ENCODE measurements around the gene RPS6KA3. TPM values are rescaled to one million over a fixed set of nuclear protein-coding genes. Genes with fewer than 3 reads are reported as not detected.

RPS6KA3 gene
- total RNA-seq, 1 experiment from 2014 or later: 35.5 TPM

DNA sequence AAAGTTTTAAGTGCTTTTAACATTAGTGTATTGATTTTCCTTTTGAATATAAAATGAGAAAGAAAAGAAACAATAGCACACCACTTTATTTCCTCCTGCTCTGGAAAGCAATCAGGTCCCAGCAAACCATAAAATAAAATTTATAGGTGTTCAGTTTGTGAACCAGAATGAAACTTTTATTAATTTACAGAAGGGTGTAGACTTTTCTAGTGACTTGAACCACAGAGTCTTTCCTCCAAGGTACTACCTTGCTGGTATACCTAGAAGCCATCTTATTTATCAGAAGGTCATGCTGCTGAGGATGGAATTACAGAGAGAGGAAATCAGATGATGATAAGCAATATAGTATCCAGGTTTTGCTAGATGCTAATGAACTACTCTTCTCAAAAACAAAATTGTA, 27.6 kb upstream of the RPS6KA3 start:
- no peak for DNase-seq (ENCODE audit: low read depth, low spot score)
- RAD21 ChIA-PET (ENCODE audit: low non-redundant PET in 1 of 2, low total read pairs in 2 of 2, uncharacterized antibody in 2 of 2, unreplicated experiment in 2 of 2): no interaction called here
- no peaks in the 10 kb centered on the region for H3K36me3 ChIP-seq (ENCODE audit: control insufficient read depth in 1 of 2, insufficient read depth in 2 of 2, low read length in 2 of 2)
- TF ChIP-seq FOSL1 (IDR thresholded peaks at IDR 0.05; ENCODE audit: low read depth) (no peak), YY1 (IDR thresholded peaks at IDR 0.05; ENCODE audit: extremely low read depth, insufficient replicate concordance, low read depth, low read length) (no peak), TCF7L2 (IDR thresholded peaks at IDR 0.05; ENCODE audit: borderline replicate concordance, extremely low read depth, insufficient read depth, insufficient read length) (no peak), ELF1 (IDR thresholded peaks at IDR 0.05; ENCODE audit: borderline replicate concordance, low read depth) (no peak), ZNF274 (IDR thresholded peaks at IDR 0.05; ENCODE audit: low read depth, low read length) (no peak)
- TF ChIP-seq, protein P1, sequence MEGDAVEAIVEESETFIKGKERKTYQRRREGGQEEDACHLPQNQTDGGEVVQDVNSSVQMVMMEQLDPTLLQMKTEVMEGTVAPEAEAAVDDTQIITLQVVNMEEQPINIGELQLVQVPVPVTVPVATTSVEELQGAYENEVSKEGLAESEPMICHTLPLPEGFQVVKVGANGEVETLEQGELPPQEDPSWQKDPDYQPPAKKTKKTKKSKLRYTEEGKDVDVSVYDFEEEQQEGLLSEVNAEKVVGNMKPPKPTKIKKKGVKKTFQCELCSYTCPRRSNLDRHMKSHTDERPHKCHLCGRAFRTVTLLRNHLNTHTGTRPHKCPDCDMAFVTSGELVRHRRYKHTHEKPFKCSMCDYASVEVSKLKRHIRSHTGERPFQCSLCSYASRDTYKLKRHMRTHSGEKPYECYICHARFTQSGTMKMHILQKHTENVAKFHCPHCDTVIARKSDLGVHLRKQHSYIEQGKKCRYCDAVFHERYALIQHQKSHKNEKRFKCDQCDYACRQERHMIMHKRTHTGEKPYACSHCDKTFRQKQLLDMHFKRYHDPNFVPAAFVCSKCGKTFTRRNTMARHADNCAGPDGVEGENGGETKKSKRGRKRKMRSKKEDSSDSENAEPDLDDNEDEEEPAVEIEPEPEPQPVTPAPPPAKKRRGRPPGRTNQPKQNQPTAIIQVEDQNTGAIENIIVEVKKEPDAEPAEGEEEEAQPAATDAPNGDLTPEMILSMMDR (IDR thresholded peaks at IDR 0.05 in 2 of 3, conservative IDR thresholded peaks at IDR 0.05 in 1 of 3; ENCODE audit: borderline replicate concordance in 1 of 3, insufficient read depth in 1 of 3, low read depth in 2 of 3, low read length in 2 of 3): no peak
- TF ChIP-seq, protein P2, sequence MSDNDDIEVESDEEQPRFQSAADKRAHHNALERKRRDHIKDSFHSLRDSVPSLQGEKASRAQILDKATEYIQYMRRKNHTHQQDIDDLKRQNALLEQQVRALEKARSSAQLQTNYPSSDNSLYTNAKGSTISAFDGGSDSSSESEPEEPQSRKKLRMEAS (IDR thresholded peaks at IDR 0.05): no peak
- POLR2A ChIA-PET: no interaction called here
- H3K9me3 ChIP-seq (ENCODE audit: control insufficient read depth in 1 of 2, insufficient read depth in 1 of 2, low read depth in 1 of 2, low read length in 2 of 2): no peaks in the 10 kb centered on the region
- H3K79me2 ChIP-seq (ENCODE audit: insufficient read depth, low read length): no peaks in the 10 kb centered on the region
- no peak overlapping the region for H3K9ac ChIP-seq (ENCODE audit: low read length)
- H2AFZ ChIP-seq (ENCODE audit: low read depth, low read length, poor library complexity, severe bottlenecking): no peak overlapping the region
- H3K4me1 ChIP-seq (ENCODE audit: control insufficient read depth in 1 of 2, insufficient read depth in 2 of 2, low read length in 2 of 2): no peaks in the 10 kb centered on the region
- intact Hi-C loops (cut with micrococcal nuclease): no loop called here
- H3K9me2 ChIP-seq (ENCODE audit: insufficient read depth): no peaks in the 10 kb centered on the region
- H3K27ac ChIP-seq (ENCODE audit: low read depth, low read length): no peak overlapping the region
- H3K27me3 ChIP-seq (ENCODE audit: insufficient read depth, low read length): no peaks in the 10 kb centered on the region
- BruUV-seq (replicated peaks): no TSS peak
- H3K4me2 ChIP-seq (ENCODE audit: low read length): no peak overlapping the region
- no peaks in the 10 kb centered on the region for H4K20me1 ChIP-seq (ENCODE audit: insufficient read depth)
- CTCF ChIA-PET: no interaction called here
- ATAC-seq: no peak
- no peak overlapping the region for H3K4me3 ChIP-seq (replicated peaks in 1 of 2; ENCODE audit: low read depth in 1 of 2, low read length in 2 of 2)

DNA sequence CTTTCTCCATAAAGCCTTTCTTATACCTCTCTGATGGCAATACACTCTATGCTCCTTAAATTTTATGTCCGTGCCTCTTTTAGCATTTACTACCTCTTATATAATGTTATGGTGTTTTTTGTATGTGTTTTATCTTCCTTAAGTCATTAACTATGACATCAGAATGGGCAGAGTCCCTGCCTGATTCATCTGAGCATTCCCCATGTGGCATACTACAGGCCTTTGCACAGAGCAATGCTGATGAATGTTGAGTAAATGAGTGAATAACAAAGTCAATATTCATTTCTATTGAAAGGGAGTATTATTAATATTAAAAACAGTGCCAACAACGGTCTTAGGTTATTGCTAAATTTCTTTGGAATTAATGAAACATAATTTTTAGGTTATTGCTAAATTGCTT, 18.8 kb upstream of the RPS6KA3 start:
- no peak for TF ChIP-seq EGR1 (IDR thresholded peaks at IDR 0.05; ENCODE audit: low read depth)
- no peak for TF ChIP-seq SP1 (IDR thresholded peaks at IDR 0.05; ENCODE audit: low read depth)
- TF ChIP-seq POLR2AphosphoS5 (IDR thresholded peaks at IDR 0.05; ENCODE audit: low read depth, low read length): no peak
- Histone ChIP-seq H3K4me1 (ENCODE audit: control insufficient read depth in 1 of 2, insufficient read depth in 2 of 2, low read length in 2 of 2) (no peaks in the 10 kb centered on the region), H3K27me3 (ENCODE audit: insufficient read depth, low read length) (no peaks in the 10 kb centered on the region), H3K27ac (ENCODE audit: low read depth, low read length) (no peak overlapping the region), H2AFZ (ENCODE audit: low read depth, low read length, poor library complexity, severe bottlenecking) (no peak overlapping the region), H3K9me3 (ENCODE audit: control insufficient read depth in 1 of 2, insufficient read depth in 1 of 2, low read depth in 1 of 2, low read length in 2 of 2) (no peaks in the 10 kb centered on the region), H3K4me3 (replicated peaks in 1 of 2; ENCODE audit: low read depth in 1 of 2, low read length in 2 of 2) (no peak overlapping the region), H3K9ac (ENCODE audit: low read length) (no peak overlapping the region), H3K4me2 (ENCODE audit: low read length) (no peak overlapping the region), H4K20me1 (ENCODE audit: insufficient read depth) (no peaks in the 10 kb centered on the region), H3K36me3 (ENCODE audit: control insufficient read depth in 1 of 2, insufficient read depth in 2 of 2, low read length in 2 of 2) (no peaks in the 10 kb centered on the region), H3K79me2 (ENCODE audit: insufficient read depth, low read length) (no peaks in the 10 kb centered on the region), H3K9me2 (ENCODE audit: insufficient read depth) (no peaks in the 10 kb centered on the region)
- POLR2A ChIA-PET: no interaction called here
- intact Hi-C loops (cut with micrococcal nuclease): no loop called here
- RAD21 ChIA-PET (ENCODE audit: low non-redundant PET in 1 of 2, low total read pairs in 2 of 2, uncharacterized antibody in 2 of 2, unreplicated experiment in 2 of 2): no interaction called here
- DNase-seq (ENCODE audit: low read depth, low spot score): no peak
- no peak for ATAC-seq
- no TSS peak for BruUV-seq (replicated peaks)
- CTCF ChIA-PET: no interaction called here

Measured in HCT116 (cell line).